Measurements from ENCODE around the gene RASGRP2. TPM values are rescaled to one million over a fixed set of nuclear protein-coding genes. Genes with fewer than 3 reads are reported as not detected.
"Not testable (repeated sequence)": the region's sequence is repeated elsewhere in the genome, so short reads cannot be mapped to it uniquely, and the experiment has no call there.

Gene RASGRP2
- total RNA-seq, 1 experiment from 2014 or later: not detected

- no peak for DNase-seq (ENCODE audit: low read depth)
Measured at GRCh38 chr11:64720640-64721358, 23.1 kb downstream of the RASGRP2 start.

GRCh38 chr11:64720167-64720566 is 23.8 kb downstream of the RASGRP2 start:
- no peak for DNase-seq (ENCODE audit: low read depth)

GRCh38 chr11:64719406-64719805 is 24.5 kb downstream of the RASGRP2 start:
- DNase-seq (ENCODE audit: low read depth): no peak

GRCh38 chr11:64718780-64719124 is 25.2 kb downstream of the RASGRP2 start:
- DNase-seq (ENCODE audit: low read depth): no peak

- no peak for DNase-seq (ENCODE audit: low read depth)
Measured at GRCh38 chr11:64718084-64718779, 25.7 kb downstream of the RASGRP2 start.

GRCh38 chr11:64717268-64717578 is 26.7 kb downstream of the RASGRP2 start:
- DNase-seq (ENCODE audit: low read depth): no peak

- DNase-seq (ENCODE audit: low read depth): peak; percentile 46
Measured at GRCh38 chr11:64716473-64717267, 27.3 kb downstream of the RASGRP2 start.

GRCh38 chr11:64715756-64716472 is 28.0 kb downstream of the RASGRP2 start:
- DNase-seq (ENCODE audit: low read depth): no peak

- DNase-seq (ENCODE audit: low read depth): no peak
Measured at GRCh38 chr11:64715110-64715509, 28.8 kb downstream of the RASGRP2 start.

GRCh38 chr11:64714666-64715065 is 29.3 kb downstream of the RASGRP2 start:
- no peak for DNase-seq (ENCODE audit: low read depth)

- DNase-seq (ENCODE audit: low read depth): no peak
Measured at GRCh38 chr11:64713781-64714363, 30.1 kb downstream of the RASGRP2 start.

GRCh38 chr11:64713016-64713707 is 30.8 kb downstream of the RASGRP2 start:
- no peak for DNase-seq (ENCODE audit: low read depth)

- no peak for DNase-seq (ENCODE audit: low read depth)
Measured at GRCh38 chr11:64712430-64713015, 31.4 kb downstream of the RASGRP2 start.

GRCh38 chr11:64711956-64712362 is 32.0 kb downstream of the RASGRP2 start:
- no peak for DNase-seq (ENCODE audit: low read depth)

- DNase-seq (ENCODE audit: low read depth): no peak
Measured at GRCh38 chr11:64711138-64711955, 32.6 kb downstream of the RASGRP2 start.

- peak; percentile 60 for DNase-seq (ENCODE audit: low read depth)
Measured at GRCh38 chr11:64710418-64711137, 33.4 kb downstream of the RASGRP2 start.

GRCh38 chr11:64705501-64705900 is 38.4 kb downstream of the RASGRP2 start:
- no peak for DNase-seq (ENCODE audit: low read depth)

GRCh38 chr11:64703048-64703447 is 40.9 kb downstream of the RASGRP2 start:
- no peak for DNase-seq (ENCODE audit: low read depth)

- not testable (repeated sequence) for DNase-seq (ENCODE audit: low read depth)
Measured at GRCh38 chr11:64701956-64702355, 42.0 kb downstream of the RASGRP2 start.

Measured in Daoy (cell line).